GM12873 (cell line): ENCODE results near the gene CLCNKA.

Source experiments
- CTCF ChIP-seq: IDR thresholded peaks from 2 replicates; pipeline ENCODE4 v1.5.1; 2012; ENCODE audit warnings: low read depth, mild to moderate bottlenecking, moderate library complexity, low read length, control low read depth; ENCODE audit not compliant: insufficient read depth; ENCODE audit errors: missing control alignments

Gene CLCNKA

GRCh38 chr1:15983275-15983674, 38.6 kb upstream of the CLCNKA start:
- no peak for TF ChIP-seq CTCF

GRCh38 chr1:15985611-15986297, 36.1 kb upstream of the CLCNKA start:
- TF ChIP-seq CTCF: no peak

GRCh38 chr1:15988856-15989736, 32.7 kb upstream of the CLCNKA start:
- no peak for TF ChIP-seq CTCF

GRCh38 chr1:15989776-15990175, 32.1 kb upstream of the CLCNKA start:
- TF ChIP-seq CTCF: no peak

- no peak for TF ChIP-seq CTCF
These were observed 30.2 kb upstream of the CLCNKA start for GRCh38 chr1:15991427-15992186.

GRCh38 chr1:15992187-15992553, 29.7 kb upstream of the CLCNKA start:
- no peak for TF ChIP-seq CTCF
